Epidermal melanocyte (primary cell): ENCODE data around the gene WNK2.
"Not testable (repeated sequence)": the region's sequence is repeated elsewhere in the genome, so short reads cannot be mapped to it uniquely, and the experiment has no call there.

Experiments
- DNase-seq: peaks from one replicate; pipeline ENCODE4 v3.0.0; 2011; ENCODE audit warnings: low spot score; ENCODE audit not compliant: insufficient read length

The WNK2 gene

DNA sequence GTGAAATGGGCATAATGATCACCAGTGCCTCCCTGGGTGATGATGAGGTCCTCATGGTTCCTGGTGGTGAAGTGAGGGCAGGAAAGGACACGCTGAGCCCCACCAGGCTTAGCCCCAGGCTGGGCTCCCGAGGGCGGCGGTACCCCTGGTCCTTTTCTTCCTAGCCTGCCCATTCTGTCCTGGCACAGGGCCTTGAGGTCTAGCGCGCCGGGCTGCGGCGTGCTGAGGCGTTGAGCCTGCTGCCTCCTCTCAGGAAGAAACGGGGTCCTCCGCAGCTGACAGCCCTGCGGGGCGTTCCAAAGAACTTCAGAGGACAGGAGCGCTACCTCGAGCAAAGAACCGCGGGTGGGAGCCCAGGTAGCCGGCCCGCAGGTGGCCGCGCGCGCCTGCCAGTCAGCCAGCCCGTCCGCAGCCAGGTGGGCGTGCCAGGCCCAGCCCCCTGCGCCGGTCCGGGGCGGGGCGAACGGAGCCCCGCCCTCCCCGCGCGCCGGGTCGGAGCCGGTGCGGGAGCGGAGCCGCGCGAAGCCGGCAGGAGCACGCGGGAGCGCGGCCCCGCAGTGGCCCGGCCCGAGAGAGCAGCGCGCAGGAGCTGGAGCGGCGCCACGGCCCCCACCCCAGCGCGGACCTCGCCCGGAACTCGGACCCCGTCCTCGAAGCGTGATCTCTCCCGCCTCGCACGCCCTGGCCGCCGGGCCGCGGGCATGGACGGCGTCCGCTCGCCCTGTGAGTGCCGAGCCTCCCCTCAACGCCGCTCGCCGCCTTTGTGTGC lies at the start of gene WNK2:
WNK2 (plus strand) TSS at position 477 of the 769 bp plus-strand sequence. CDS start 791 bp downstream, outside the sequence.
- no peak for DNase-seq

DNA sequence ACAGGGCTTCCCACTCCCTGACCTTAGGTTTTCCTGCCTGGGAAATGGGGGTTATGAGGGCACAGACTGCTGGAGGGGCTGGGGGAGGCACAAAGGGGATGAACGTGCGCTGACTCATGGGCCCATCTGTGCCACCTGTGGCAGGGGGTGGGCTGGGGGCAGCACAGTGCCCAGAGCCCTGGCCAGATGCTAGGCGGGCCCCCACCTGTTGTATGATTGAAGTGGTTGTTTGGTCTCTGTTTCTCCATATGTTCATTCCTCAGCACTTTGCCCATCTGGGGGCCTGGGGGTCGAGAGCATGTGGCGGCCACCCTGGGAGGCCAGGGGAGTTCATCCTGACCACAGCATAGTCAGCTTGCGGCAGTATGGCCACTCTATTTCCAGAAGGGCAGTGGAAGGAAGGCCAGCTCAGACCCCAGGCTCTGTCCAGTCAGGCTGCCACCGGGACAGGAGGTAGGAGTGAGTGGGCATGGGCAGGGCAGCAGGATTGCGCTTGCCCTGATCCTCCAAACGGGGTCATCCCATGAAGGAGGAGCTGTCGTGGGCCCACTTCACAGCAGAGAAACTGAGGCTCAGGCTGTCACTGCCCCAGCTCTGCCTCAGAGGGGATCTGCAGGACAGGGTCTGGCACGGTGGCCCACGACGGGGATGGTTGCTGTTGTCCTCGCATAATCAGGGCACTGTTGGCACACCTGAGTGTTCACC lies 49.0 kb upstream of the WNK2 start:
- no peak for DNase-seq

GRCh38 chr9:93136011-93136440 lies 47.9 kb upstream of the WNK2 start:
- no peak for DNase-seq

GRCh38 chr9:93137362-93137761 lies 46.6 kb upstream of the WNK2 start:
- no peak for DNase-seq

GRCh38 chr9:93138171-93138764 lies 45.7 kb upstream of the WNK2 start:
- DNase-seq, result no peak

DNA sequence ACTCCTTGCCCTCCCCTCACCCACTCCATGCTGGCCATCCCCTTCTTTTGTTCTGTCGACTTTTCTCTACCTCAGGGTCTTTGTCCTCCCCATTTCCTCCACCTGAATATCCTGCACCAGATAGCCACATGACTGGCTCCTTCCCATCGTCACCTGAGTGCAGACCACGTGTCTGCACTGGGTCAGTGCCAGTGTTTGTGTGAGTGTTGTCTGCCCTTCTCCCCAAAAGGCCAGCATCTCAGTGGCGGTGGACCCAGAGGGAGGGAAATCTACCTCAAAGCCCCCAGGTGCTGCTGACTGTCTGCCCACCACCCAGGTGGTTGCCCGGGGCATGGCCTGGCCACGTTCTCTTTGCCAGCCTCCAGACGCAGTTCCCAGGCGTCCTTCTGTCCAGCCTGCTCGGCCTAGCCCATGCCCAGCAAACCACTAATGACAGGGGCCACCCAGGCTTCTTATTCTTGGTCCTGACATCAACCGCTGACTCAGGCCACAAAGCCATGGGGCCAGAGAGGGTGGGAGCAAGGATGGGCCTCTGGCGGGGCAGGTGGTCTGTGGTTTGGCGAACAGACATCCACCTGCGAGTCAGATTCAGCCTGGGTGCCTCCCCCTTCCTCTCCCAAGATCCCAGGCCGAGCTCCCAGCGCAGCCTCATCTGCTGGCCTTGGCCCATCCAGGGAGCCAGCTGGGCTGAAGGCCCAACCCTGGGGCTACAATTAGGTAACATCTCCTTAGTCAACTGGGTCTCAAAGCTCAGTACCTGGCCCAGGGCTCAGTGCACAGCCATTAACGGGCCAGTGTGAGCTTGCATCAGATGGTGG lies 44.4 kb upstream of the WNK2 start:
- no peak for DNase-seq

DNA sequence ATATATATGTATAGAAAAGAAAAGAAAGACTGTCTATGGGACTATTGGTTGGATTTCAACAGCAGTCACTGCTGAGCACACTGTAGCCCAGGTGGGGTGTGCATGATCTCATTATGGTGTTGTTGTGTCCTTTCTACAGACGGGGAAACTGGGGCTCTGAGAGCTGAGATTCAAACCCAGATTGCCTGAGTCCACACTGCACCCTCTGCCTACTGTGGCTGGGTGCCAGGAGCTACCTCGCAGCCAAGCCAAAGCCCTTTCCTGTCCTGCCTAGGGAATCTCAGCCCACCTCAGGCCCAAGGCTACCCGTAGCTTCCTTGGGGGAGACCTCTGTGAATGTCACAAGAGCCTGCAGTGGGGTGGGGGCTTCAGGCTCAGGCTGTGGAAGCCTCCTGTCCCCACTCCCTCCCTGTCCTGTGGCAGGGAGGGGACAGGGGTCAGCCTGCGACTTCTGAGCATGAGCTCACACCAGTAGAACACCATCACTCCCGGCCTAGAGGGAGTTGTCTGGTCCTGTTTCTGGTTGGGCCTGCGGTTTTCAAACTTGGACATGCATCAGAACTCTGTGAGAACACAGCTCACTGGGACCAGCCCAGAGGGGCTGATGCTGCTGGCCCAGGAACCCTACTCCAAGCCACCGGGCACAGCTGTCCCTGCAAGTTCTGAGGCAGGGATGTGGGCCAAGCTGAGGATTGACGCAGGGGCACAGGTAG lies 42.0 kb upstream of the WNK2 start:
- no peak for DNase-seq

DNA sequence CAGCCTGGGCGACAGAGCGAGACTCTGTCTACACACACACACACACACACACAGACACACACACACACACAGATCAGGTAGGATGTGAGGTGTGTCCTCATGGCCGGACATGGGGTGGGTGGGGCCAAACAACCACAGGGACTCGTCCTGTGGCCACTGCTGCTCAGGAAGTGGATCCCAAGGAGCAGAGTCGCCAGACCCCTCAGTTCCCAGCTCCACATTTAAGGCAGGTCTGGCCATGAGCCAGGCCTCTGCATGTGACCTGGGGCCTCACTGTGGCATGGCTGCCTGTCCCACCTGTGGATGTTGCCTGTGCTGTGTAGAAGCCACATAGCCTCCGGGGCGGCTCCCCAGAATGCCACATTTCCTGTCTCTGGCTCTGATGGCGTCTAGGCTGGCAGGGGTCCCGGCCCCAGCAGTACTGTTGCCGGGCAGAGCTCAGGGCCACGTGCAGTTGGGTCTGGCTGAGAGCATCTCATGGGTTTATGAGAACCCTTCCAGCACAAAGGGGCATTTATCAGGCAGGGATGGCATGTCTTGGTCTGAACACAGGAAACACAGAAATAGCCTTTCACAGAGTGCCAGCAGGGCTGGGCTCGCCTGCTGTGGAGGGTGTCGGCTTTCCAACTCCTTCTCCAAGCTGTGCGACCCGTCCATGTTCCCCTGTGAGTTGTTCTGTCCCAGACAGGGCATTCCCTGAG lies 40.0 kb upstream of the WNK2 start:
- peak; percentile 93 for DNase-seq

DNA sequence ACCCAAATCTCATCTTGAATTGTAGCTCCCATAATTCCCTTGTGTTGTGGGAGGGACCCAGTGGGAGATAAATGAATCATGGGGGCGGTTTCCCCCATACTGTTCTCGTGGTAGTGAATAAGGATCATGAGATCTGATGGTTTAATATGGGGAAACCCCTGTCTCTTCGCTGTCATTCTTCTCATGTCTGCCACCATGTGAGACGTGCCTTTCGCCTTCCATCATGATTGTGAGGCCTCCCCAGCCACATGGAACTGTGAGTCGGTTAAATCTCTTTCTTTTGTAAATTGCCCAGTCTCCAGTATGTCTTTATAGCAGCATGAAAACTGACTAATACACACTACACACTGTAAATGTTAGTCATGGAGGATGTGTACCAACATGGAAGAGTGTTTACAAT lies 37.2 kb upstream of the WNK2 start:
- DNase-seq, result not testable (repeated sequence)

DNA sequence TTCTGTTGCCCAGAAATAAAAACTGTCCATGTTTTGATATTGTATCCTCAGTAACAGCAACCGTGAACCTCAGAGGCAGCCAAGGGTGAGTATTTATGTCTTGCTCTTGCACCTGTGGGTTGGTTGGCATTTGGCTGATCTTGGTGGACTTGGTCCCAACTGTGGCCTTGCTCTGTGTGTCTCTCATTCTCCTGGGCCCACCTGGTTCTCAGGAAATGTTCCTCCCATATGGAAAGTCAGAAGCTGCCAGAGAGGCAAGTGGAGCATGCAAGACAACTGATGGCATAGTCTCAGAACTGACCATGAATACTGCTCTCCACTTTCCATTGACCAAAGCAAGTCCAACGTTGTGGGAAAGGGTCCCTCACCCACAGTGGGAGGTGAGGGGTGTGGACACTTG lies 36.3 kb upstream of the WNK2 start:
- no peak for DNase-seq

- DNase-seq, result no peak
These were observed 35.2 kb upstream of the WNK2 start for GRCh38 chr9:93148721-93149120.

DNA sequence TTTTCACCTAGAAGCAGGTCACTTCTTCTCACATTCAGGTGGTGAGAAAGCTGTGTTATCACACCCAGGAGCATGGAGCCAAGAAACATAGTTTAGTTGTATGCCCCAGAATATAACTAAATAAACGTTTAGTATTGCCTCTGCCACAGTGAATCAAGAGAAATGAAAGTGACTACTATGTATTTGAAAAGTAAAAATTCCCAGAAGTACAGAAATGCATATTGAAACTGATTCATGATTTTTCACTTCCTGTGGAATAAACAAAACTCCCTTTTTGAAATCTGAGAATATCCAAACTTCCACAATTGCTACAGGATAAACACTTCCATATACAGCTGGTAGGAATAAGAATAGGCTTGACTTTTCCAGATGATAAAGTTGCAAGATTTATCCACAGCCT lies 34.6 kb upstream of the WNK2 start:
- DNase-seq, result no peak

- no peak for DNase-seq
These were observed 32.7 kb upstream of the WNK2 start for GRCh38 chr9:93151097-93151784.

GRCh38 chr9:93154293-93154903 lies 29.5 kb upstream of the WNK2 start:
- DNase-seq, result no peak

DNA sequence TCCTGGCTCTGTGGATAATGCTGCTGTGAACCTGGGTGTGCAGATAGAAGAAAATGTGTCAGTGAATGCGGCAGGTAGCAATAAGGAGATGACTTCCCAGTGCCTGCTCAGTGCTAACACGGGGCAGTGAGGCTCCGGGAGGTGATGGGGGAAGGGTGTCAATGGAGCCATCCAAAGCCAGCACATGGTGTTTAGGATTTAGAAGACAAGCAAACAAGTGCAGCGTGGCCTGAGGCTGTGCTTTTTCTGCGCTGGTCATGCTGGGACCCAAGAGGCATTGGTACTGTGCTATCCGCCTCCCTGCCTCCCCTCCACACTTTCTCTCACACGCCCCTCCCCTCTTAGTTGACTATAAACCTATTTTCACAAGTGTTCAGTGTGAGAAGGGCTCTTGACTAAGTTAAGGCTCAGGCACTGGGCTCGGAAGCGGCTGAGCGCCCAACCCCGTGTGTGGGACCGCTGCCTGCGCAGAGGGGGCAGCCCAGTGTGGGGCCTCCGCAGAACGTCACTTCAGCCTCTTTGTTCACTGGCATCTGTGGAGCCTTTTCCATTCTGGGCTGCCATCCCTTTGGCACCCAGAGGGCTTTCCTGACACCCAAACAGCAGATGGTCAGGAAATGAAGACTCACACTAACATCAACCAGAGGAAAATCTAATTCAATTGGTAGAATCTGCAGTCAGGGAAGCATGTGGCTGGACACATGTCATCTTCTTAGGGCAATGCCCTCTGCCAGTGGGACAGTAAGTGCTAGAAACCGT lies 28.0 kb upstream of the WNK2 start:
- DNase-seq, result no peak

DNA sequence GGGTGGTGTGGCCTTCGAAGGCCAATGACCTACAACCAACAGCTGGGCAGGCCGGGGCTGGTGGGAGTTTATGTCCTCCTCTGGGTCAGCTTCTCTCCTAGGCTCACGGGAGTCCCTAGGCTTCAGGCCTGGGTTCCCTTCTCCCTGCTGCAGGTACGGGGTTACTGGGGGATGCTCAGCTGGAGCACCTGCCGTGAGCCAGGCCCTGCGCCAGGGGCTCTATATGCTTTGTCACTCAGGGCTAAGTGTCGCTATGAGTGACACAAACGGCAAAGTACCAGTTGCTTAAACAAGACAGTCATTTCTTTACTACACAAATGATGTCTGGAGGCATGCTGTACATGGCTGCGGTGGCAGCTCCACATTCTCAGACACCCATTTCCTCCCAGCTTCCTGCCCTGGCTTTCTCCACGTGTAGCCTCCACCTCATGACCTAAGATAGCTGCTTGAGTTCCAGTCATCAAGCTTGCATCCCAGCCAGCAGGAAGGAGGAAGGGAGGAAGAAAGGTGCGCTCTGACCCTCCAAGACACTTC lies 27.4 kb upstream of the WNK2 start:
- DNase-seq, result no peak

GRCh38 chr9:93159601-93160471 lies 24.1 kb upstream of the WNK2 start:
- DNase-seq, result peak; percentile 77
